Measurements from ENCODE around the gene CDK18.
"Not testable (repeated sequence)": the region's sequence is repeated elsewhere in the genome, so short reads cannot be mapped to it uniquely, and the experiment has no call there.

The CDK18 gene

DNA sequence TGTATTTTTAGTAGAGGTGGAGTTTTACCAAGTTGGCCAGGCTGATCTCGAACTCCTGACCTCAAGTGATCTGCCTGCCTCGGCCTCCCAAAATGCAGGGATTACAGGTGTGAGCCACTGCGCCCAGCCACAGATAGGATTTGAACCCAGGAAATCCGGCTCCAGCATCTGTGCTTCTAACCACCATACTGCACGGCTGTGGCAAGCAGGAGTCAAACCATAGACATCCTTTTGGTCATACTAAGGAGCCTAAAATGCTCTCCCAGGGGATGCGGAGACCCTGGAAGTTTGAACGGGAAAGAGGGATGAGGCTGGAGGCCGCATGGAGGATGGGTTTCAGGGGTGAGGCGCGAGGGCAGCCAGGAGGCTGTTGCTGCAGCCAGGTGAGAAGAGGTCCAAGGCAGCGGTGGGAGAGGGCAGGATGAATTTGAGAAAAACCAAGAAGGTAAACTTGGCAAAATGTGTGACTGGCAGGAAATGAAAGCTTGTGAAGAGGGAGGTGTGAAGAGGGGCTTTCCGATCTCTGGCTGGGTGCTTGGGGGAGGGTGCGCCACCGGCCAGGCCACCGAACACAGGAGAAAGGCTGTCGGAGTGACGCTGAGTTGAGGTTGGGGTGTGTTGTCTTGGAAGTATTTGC, 24.0 kb upstream of the CDK18 start:
- DNase-seq (ENCODE audit: low read depth): no peak

DNA sequence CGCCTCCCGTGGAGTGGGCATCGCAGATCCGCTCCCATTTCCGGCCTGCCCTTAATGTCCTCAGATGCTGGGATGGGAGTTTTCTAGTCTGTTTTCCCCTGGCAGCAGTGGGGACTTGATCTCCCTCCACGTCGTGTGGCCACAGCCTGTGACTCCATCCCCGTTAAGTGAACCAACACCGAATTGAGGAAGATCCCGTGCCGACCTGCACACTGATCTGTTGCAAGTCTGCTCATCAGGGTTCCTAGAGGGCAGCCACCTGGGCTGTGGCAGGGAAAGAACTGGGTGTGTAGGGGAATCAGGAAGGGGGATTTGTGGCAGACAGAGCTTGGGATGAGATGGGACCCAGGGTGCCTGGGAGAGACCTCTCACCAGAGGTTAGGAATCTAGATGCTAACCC, 23.3 kb upstream of the CDK18 start:
- no peak overlapping the region for H3K4me3 ChIP-seq (ENCODE audit: low read length)
- no peak for DNase-seq (ENCODE audit: low read depth)
- TF ChIP-seq, protein P1, sequence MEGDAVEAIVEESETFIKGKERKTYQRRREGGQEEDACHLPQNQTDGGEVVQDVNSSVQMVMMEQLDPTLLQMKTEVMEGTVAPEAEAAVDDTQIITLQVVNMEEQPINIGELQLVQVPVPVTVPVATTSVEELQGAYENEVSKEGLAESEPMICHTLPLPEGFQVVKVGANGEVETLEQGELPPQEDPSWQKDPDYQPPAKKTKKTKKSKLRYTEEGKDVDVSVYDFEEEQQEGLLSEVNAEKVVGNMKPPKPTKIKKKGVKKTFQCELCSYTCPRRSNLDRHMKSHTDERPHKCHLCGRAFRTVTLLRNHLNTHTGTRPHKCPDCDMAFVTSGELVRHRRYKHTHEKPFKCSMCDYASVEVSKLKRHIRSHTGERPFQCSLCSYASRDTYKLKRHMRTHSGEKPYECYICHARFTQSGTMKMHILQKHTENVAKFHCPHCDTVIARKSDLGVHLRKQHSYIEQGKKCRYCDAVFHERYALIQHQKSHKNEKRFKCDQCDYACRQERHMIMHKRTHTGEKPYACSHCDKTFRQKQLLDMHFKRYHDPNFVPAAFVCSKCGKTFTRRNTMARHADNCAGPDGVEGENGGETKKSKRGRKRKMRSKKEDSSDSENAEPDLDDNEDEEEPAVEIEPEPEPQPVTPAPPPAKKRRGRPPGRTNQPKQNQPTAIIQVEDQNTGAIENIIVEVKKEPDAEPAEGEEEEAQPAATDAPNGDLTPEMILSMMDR (IDR thresholded peaks at IDR 0.05; ENCODE audit: insufficient read depth, low read depth, low read length, missing control alignments): no peak

More for the DNA sequence above, 24.0 kb upstream of the CDK18 start:
- TF ChIP-seq, protein P1 (IDR thresholded peaks at IDR 0.05; ENCODE audit: insufficient read depth, low read depth, low read length, missing control alignments): no peak
- H3K4me3 ChIP-seq (ENCODE audit: low read length): no peak overlapping the region

DNA sequence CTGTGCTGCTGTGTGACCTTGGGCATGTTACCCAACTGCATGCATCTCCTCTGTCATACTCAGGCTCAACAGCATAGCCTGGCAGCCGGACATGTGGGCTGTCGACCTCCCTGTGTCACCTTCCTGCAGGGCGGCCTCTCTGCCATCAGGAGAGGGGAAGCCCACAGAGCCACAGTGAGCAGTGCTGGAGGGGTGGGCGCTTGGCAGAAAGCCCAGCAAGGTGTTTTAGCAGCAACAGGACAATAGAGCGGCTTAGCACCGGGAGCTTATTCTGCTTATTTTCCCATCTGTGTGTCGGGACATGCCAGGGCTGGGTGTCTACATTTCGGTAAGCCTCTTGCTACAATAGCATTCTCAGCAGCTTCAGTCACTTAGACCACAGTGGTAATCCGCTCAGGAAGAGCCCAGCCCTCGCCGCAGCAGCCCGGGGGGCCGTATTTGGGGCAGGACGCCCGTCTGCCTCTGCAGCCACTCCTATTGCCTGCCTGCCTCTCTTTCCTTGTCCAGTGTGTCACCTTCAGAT, 22.8 kb upstream of the CDK18 start:
- DNase-seq (ENCODE audit: low read depth): peak; percentile 91
- no peak overlapping the region for H3K4me3 ChIP-seq (ENCODE audit: low read length)
- TF ChIP-seq, protein P1 (IDR thresholded peaks at IDR 0.05; ENCODE audit: insufficient read depth, low read depth, low read length, missing control alignments): no peak

DNA sequence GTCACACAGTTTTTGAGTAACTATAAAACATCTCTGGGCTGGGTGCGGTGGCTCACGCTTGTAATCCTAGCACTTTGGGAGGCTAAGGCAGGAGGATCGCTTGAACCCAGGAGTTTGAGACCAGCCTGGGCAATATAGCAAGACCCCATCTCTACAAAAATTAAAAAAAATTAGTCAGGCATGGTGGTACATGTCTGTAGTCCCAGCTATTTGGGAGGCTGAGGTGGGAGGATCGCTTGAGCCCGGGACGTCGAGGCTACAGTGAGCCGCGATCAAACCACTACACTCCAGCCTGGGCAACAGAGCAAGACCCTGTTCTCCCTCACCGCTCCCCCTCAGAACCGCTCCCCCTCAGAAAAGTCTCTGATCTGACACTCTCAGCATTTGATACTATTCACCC, 21.9 kb upstream of the CDK18 start:
- H3K4me3 ChIP-seq (ENCODE audit: low read length); DNase-seq (ENCODE audit: low read depth): not testable (repeated sequence)

DNA sequence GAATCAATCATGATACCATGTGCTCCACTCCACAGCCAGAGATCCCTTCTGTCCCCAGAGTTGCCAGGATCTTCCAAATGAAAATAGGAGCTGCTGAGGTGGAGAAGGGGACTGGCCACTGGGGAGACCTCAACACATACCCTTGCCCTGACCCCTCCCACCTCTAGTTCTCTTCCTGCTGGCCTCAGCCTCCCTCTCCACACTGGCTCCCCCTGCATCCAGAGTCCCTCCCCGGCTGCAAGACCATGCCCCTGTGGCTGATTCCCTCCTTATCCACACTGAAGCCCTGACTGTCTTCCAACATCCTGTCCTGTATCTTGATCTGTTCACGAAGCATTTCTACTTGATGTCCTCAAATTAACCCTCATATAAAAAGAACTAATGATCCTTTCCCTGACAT, 21.1 kb upstream of the CDK18 start:
- H3K4me3 ChIP-seq (ENCODE audit: low read length): no peak overlapping the region
- TF ChIP-seq, protein P1 (IDR thresholded peaks at IDR 0.05; ENCODE audit: insufficient read depth, low read depth, low read length, missing control alignments): no peak
- no peak for DNase-seq (ENCODE audit: low read depth)

DNA sequence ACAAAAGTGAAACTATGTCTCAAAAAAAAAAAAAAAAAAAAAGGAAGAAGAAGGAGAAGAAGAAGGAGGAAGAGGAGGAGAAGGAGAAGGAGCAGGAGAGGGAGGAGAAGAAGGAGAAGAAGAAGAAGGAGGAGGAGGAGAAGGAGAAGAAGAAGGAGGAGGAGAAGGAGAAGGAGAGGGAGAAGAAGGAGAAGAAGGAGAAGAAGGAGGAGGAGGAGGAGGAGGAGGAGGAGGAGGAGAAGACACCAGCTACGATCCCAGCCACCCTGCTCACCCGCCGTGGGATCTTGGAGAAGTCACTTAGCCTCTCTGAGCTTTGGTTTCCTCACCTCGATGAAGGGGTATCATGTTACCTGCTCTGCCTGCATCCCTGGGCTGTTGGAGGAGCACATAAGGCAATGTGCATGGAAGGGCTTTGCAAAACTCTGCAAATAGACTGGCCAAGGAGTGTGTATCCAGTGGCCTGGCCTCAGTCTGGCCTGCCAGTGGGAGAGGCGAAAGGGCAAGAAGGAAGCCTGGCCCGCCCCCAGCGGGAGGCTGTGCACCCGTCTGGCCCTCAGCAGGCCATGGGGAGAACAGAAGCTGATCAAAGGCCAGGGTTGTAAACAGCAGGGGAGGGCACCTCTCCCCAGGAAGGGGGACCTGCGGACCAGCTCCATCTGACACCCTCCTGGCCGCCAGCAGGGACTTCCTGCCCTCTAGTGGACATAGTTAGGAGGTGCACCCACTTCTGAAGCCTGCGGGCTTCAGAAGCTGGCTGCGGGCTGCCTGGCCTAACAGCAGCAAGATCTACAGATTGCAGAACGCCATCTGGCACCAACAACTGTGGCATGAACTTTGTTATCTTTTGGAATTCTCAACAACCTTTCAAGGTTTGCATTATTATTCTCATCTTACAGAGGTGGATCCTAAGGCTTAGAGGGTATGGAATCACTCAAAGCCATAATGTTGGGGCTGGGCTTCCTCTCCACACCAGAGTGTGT, 19.2 kb upstream of the CDK18 start:
- TF ChIP-seq, protein P1 (IDR thresholded peaks at IDR 0.05; ENCODE audit: insufficient read depth, low read depth, low read length, missing control alignments): peak; percentile 92
- peak; percentile 75 for DNase-seq (ENCODE audit: low read depth)
- H3K4me3 ChIP-seq (ENCODE audit: low read length): no peak overlapping the region

DNA sequence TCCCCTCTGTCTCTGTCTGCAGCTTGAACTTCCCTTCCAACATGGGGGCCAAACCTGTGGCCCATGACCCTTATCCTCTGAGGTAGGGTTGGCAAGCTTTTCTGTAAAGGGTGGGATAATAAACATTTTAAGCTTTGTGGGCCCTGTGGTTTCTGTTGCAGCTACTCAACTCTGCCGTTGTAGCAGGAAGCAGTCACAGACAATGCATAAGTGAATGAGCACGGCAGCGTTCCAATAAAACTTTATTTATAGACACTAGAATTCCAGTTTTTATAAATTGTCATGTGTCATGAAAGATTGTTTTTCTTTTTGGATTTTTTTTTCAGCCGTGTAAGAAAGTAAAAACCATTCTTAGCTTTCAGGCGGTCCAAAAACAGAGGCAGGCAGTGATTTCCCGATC, 18.2 kb upstream of the CDK18 start:
- no peak for DNase-seq (ENCODE audit: low read depth)
- TF ChIP-seq, protein P1 (IDR thresholded peaks at IDR 0.05; ENCODE audit: insufficient read depth, low read depth, low read length, missing control alignments): no peak
- H3K4me3 ChIP-seq (ENCODE audit: low read length): no peak overlapping the region

Data from epithelial cell of esophagus (primary cell).